Neutrophil (primary cell): Measurements from ENCODE around the gene CLEC19A.

Source experiments
- H3K27ac ChIP-seq: fragments of 200-600 bp; sonication (generic); 2 replicates; pipeline ENCODE4 v1.5.1; 2016; ENCODE audit warnings: mild to moderate bottlenecking, moderate library complexity
- H3K27me3 ChIP-seq: fragments of 200-600 bp; sonication (generic); 2 replicates; pipeline ENCODE4 v1.6.0; 2016; ENCODE audit warnings: mild to moderate bottlenecking
- H3K36me3 ChIP-seq: fragments of 200-600 bp; sonication (generic); 2 replicates; pipeline ENCODE4 v1.5.1; 2017
- H3K4me1 ChIP-seq, 2 experiments: fragments of 200-600 bp in 1 of 2; sonication (generic) in 1 of 2; 1 replicate in 1 of 2; 2 replicates in 1 of 2; pipeline versions ENCODE4 v1.5.1 to v1.6.1; 2013 to 2016; ENCODE audit warnings: low read depth in 1 of 2, low read length in 1 of 2, mild to moderate bottlenecking in 1 of 2, moderate library complexity in 1 of 2; ENCODE audit not compliant: control insufficient read depth in 1 of 2, insufficient read depth in 1 of 2
- H3K4me3 ChIP-seq, 2 experiments: fragments of 200-600 bp in 1 of 2; sonication (generic) in 1 of 2; 1 replicate in 1 of 2; 2 replicates in 1 of 2; pipeline ENCODE4 v1.5.1; 2013 to 2016; ENCODE audit warnings: low read depth in 1 of 2, low read length in 1 of 2, mild to moderate bottlenecking in 1 of 2, moderate library complexity in 1 of 2
- H3K9me3 ChIP-seq: fragments of 200-600 bp; sonication (generic); 2 replicates; pipeline ENCODE4 v1.5.1; 2016
- TF ChIP-seq, protein P1 (sequence below): fragments of 200-600 bp; sonication (generic); IDR thresholded peaks from 2 replicates; pipeline ENCODE4 v1.5.1; 2016; ENCODE audit warnings: antibody characterized with exemption

Gene CLEC19A

GRCh38 chr16:19348125-19348524 lies 62.6 kb downstream of the CLEC19A start:
- Histone ChIP-seq H3K36me3 (no peaks in the 10 kb centered on the region), H3K27me3 (peaks cover 29% of the 10 kb centered on the region), H3K9me3 (no peaks in the 10 kb centered on the region), H3K4me3 (no peak overlapping the region), H3K4me1 (no peaks in the 10 kb centered on the region), H3K27ac (no peak overlapping the region)
- TF ChIP-seq, protein P1, sequence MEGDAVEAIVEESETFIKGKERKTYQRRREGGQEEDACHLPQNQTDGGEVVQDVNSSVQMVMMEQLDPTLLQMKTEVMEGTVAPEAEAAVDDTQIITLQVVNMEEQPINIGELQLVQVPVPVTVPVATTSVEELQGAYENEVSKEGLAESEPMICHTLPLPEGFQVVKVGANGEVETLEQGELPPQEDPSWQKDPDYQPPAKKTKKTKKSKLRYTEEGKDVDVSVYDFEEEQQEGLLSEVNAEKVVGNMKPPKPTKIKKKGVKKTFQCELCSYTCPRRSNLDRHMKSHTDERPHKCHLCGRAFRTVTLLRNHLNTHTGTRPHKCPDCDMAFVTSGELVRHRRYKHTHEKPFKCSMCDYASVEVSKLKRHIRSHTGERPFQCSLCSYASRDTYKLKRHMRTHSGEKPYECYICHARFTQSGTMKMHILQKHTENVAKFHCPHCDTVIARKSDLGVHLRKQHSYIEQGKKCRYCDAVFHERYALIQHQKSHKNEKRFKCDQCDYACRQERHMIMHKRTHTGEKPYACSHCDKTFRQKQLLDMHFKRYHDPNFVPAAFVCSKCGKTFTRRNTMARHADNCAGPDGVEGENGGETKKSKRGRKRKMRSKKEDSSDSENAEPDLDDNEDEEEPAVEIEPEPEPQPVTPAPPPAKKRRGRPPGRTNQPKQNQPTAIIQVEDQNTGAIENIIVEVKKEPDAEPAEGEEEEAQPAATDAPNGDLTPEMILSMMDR, result no peak

DNA sequence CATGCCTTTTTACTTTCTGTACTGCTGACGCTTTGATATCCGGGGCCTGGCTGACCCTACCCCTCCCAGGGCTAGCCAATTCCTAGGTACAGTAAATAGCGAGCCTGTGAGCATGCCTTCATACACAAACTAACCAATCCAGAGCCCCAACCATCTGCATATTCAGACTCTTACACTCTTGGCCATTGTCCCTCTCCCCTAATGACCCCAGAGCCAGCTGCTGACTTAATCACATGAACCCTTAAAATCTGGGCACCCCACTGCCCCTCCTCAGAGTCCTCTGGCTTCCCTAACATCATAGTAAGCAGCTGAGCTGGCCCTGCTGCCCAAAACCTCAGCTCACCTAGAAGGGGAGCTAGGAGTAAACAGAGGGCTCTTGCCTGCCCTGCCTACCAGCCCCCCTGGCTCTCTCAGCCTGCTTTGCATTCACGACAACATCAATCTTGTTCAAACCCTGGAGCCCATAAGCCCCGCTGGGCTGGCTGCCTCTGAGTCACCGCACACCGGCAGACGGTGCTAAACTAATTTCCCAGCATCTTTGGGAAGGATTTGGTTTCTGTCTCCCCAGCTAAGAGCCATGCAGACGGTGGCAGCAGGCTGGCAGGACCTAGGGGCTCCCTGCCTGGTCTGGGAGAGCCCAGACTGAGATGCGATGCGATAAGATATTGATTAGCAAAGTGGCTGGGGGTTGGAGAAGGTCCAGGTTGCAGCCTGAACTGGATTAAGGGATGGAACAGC lies 63.2 kb downstream of the CLEC19A start:
- no peak overlapping the region for H3K27ac ChIP-seq
- H3K9me3 ChIP-seq, result no peaks in the 10 kb centered on the region
- TF ChIP-seq, protein P1, result no peak
- H3K36me3 ChIP-seq, result no peaks in the 10 kb centered on the region
- no peak overlapping the region for H3K4me3 ChIP-seq
- peaks cover 29% of the 10 kb centered on the region for H3K27me3 ChIP-seq
- no peaks in the 10 kb centered on the region for H3K4me1 ChIP-seq

GRCh38 chr16:19354371-19354770 lies 68.8 kb downstream of the CLEC19A start:
- no peak overlapping the region for H3K4me3 ChIP-seq
- no peaks in the 10 kb centered on the region for H3K36me3 ChIP-seq
- TF ChIP-seq, protein P1, result no peak
- no peak overlapping the region for H3K27ac ChIP-seq
- no peaks in the 10 kb centered on the region for H3K4me1 ChIP-seq
- no peaks in the 10 kb centered on the region for H3K9me3 ChIP-seq
- peaks cover 5% of the 10 kb centered on the region for H3K27me3 ChIP-seq

DNA sequence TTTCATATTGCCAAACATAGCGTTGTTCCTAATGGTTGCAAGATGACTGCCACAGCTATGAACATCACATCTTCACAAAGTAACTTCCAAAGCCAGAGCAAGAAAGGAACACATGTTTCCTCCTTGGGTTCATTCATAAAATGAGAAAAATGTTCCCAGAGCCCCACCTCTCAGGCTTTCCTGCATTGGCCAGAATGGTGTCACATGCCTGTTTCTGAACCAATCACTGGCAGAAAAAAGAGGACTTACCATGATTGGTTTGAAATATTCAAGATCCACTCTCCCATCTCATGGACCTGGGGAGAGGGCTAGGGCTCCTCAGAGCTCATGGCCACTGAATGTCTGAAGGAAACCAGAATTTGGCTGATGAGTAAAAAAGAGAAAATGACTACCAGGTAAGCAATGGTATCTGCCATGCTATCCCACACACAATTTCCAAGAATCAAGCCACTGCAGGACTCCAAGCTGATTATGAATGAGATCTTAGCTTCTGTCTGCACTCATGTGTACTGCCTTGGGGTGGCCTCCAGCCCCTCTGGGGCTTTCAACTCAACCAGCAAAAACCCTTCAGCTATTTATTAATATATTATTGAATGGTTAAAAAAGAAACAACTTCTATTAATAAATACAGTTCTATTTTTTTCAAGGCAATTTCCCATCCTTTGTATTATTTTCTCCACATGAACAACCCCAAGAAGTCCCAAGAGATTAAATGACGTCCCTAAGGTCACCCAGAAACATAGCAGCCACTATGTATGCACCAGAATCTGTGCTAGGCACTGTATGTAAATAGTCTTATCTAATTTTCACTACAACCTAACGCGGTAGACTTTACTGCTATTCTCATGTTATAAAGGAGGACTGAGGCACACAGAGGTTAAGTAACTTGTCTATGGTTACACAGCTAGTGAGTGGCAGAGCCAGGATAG lies 70.8 kb downstream of the CLEC19A start:
- no peak overlapping the region for H3K4me3 ChIP-seq
- TF ChIP-seq, protein P1, result no peak

GRCh38 chr16:19359556-19359955 lies 74.0 kb downstream of the CLEC19A start:
- TF ChIP-seq, protein P1, result no peak
- Histone ChIP-seq H3K36me3 (no peaks in the 10 kb centered on the region), H3K4me1 (no peaks in the 10 kb centered on the region), H3K27me3 (peaks cover 5% of the 10 kb centered on the region), H3K9me3 (no peaks in the 10 kb centered on the region), H3K27ac (no peak overlapping the region), H3K4me3 (no peak overlapping the region)

More for the DNA sequence above, 70.8 kb downstream of the CLEC19A start:
- Histone ChIP-seq H3K27ac (no peak overlapping the region), H3K4me1 (no peaks in the 10 kb centered on the region), H3K36me3 (no peaks in the 10 kb centered on the region), H3K27me3 (peaks cover 5% of the 10 kb centered on the region), H3K9me3 (no peaks in the 10 kb centered on the region)
